ENCODE measurements around the gene VASH2.
"Not testable (repeated sequence)": the region's sequence is repeated elsewhere in the genome, so short reads cannot be mapped to it uniquely, and the experiment has no call there.

Gene VASH2

DNA sequence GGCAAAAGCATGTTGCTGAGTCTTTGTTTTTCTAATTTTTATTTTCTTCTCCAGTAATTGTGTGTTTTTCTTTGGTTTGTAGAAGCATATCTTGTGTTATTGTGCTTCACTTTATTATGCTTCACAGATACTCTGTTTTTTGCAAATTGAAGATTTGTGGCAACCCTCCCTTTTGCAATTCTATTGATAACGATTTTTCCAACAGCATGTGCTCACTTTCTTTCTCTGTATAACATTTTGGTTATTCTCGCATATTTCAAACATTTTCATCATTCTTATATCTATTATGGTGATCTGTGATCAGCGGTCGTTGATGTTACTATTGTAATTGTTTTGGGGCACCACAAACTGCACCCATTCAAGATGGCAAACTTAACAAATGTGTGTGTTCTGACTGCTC, 69.1 kb downstream of the VASH2 start:
- H3K9me3 Mint-ChIP-seq, result no peaks in the 10 kb centered on the region
- no peak overlapping the region for H3K27ac Mint-ChIP-seq
- ATAC-seq (replicated peaks), result no peak
- peaks cover 10 to 12% of the 10 kb centered on the region in 2 donors for H3K27me3 Mint-ChIP-seq
- peaks cover 5% of the 10 kb centered on the region in 2 donors for H3K4me1 Mint-ChIP-seq (ENCODE audit: low read depth in 2 of 2)
- no peak for DNase-seq
- peaks cover 13% of the 10 kb centered on the region for H3K36me3 Mint-ChIP-seq (ENCODE audit: insufficient read depth)
- H3K4me3 Mint-ChIP-seq, result no peak overlapping the region

DNA sequence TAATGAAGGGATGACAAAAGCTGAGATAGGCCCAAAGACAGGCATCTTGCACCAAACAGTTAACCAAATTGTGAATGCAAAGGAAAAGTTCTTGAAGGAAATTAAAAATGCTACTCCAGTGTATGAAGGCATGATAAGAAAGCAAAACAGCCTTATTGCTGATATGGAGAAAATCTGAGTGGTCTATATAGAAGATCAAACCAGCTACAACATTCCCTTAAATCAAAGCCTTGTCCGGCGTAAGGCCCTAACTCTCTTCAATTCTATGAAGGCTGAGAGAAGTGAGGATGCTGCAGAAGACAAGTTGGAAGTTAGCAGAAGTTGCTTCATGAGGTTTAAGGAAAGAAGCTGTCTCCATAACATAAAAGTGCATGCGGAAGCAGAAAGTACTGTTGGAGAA, 69.7 kb downstream of the VASH2 start:
- Mint-ChIP-seq H3K4me1 (ENCODE audit: low read depth in 2 of 2) (peaks cover 3 to 5% of the 10 kb centered on the region in 2 donors), H3K27me3 (peaks cover 14 to 16% of the 10 kb centered on the region in 2 donors), H3K36me3 (ENCODE audit: insufficient read depth) (peaks cover 8% of the 10 kb centered on the region), H3K9me3 (no peaks in the 10 kb centered on the region), H3K4me3 (no peak overlapping the region), H3K27ac (no peak overlapping the region)
- no peak for DNase-seq
- no peak for ATAC-seq (replicated peaks)

GRCh38 chr1:213027024-213027423, 76.7 kb downstream of the VASH2 start:
- H3K27me3 Mint-ChIP-seq, result peaks cover 74 to 79% of the 10 kb centered on the region in 2 donors
- H3K27ac Mint-ChIP-seq; DNase-seq; H3K4me1 Mint-ChIP-seq (ENCODE audit: low read depth in 2 of 2); H3K9me3 Mint-ChIP-seq; H3K4me3 Mint-ChIP-seq; ATAC-seq (replicated peaks); H3K36me3 Mint-ChIP-seq (ENCODE audit: insufficient read depth): not testable (repeated sequence)

GRCh38 chr1:213032651-213033050, 82.3 kb downstream of the VASH2 start:
- no peaks in the 10 kb centered on the region for H3K4me1 Mint-ChIP-seq (ENCODE audit: low read depth in 2 of 2)
- H3K9me3 Mint-ChIP-seq, result no peaks in the 10 kb centered on the region
- ATAC-seq (replicated peaks), result no peak
- H3K27ac Mint-ChIP-seq, result no peak overlapping the region
- no peak overlapping the region for H3K4me3 Mint-ChIP-seq
- no peak for DNase-seq
- H3K27me3 Mint-ChIP-seq, result peaks cover 59 to 77% of the 10 kb centered on the region in 2 donors
- H3K36me3 Mint-ChIP-seq (ENCODE audit: insufficient read depth), result peaks cover 3% of the 10 kb centered on the region

DNA sequence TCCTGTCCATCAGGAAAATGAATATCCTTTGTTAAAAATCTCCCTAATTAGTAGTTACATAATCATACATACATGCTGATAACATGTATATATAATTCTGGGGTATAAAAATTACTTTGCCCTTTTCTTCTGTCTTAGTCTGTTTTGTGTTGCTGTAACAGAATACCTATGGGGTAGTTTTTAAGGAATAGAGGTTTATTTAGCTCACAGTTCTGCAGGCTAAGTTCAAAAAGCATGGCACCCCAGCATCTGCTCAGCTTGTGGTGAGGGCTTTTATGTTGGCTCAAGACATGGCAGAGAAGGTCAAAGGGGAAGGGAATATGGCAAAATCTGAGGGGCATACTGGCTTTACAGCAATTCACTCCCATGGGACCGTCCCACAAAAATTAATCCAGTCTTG, 84.4 kb downstream of the VASH2 start:
- H3K4me3 Mint-ChIP-seq, result no peak overlapping the region
- no peak for DNase-seq
- no peaks in the 10 kb centered on the region for H3K4me1 Mint-ChIP-seq (ENCODE audit: low read depth in 2 of 2)
- H3K9me3 Mint-ChIP-seq, result no peaks in the 10 kb centered on the region
- H3K27ac Mint-ChIP-seq, result no peak overlapping the region
- H3K36me3 Mint-ChIP-seq (ENCODE audit: insufficient read depth), result peaks cover 3% of the 10 kb centered on the region
- no peak for ATAC-seq (replicated peaks)
- H3K27me3 Mint-ChIP-seq, result peaks cover 45 to 67% of the 10 kb centered on the region in 2 donors

DNA sequence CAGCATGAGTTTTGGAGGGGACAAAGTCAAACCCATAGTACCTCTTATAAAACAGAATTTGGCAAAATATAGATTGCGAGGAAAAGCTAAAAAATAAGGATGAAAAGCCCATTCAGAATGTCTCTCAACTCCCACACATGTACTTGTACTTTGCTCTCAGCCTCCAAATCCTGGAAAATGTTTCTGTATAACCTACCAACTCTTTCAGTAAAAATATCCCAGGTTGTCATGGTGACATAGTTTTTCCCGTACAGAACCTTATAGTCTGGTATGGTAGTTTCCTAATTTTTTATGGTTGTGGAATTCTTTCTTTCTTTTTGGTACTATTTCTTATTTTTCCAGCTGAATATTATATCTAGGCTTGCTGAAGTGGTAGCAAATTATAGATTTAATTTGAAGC, 85.2 kb downstream of the VASH2 start:
- no peak for DNase-seq
- ATAC-seq (replicated peaks), result no peak
- Mint-ChIP-seq H3K4me1 (ENCODE audit: low read depth in 2 of 2) (no peaks in the 10 kb centered on the region), H3K27me3 (peaks cover 37 to 59% of the 10 kb centered on the region in 2 donors), H3K27ac (no peak overlapping the region), H3K9me3 (no peaks in the 10 kb centered on the region), H3K4me3 (no peak overlapping the region), H3K36me3 (ENCODE audit: insufficient read depth) (peaks cover 3% of the 10 kb centered on the region)

All from effector memory CD8-positive, alpha-beta T cell (primary cell).